ENCODE measurements around the gene TMC7. TPM values are rescaled to one million over a fixed set of nuclear protein-coding genes. Genes with fewer than 3 reads are reported as not detected.

TMC7 gene
- total and polyA plus RNA-seq, 2 of the 8 experiments (the other 6 are each of a cell fraction or from before 2014, with no cell fraction given) = 2.3 to 2.6 TPM

DNA sequence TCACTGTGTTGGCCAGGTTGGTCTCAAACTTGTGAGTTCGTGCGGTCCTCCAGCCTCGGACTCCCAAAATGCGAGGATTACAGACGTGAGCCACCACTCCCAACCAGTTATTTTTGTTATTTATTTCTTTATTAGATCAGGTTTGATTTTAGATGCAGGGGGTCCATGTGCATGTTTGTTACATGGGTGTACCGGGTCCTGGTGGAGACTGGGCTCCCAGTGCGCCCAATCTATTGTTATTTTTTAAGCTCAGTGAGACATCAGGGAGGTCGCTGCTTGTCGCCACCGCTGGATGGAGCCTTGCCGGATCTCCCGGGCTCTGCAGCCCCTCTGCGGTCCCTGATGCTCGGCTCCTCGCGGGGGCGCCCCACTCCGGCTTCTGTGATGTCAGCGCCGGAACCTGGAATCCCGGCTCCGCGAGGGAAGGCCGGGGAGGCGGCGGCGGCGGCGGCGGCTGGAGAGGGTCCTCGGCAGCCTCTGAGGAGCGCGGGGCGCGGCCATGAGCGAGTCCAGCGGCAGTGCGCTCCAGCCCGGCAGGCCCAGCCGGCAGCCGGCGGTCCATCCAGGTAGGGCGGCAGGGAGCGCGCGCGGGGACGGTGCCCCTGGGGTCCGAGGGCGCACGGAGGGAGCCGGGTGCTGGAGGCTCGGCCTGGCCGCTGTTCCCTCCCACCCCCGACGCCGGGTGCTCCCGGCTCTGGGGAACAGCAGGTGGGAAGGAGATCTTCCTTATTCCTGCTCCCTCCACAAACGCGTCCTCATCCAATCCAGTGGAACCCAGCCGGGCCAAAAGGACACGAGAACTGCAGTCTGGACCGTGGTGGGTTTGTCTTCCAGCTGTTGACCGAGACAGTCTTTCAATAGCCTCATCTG is at the start of gene TMC7 (continued):
- 0 out of 2 replicates have a peak, but pooled peaks have one; percentile 15 for TF ChIP-seq JUND (IDR thresholded peaks at IDR 0.05; ENCODE audit: low read length)
- TF ChIP-seq KDM1A (IDR thresholded peaks at IDR 0.05; ENCODE audit: borderline replicate concordance, low read length) = peak; percentile 94
- peak; percentile 46; the same call in 1 of the 2 replicates for TF ChIP-seq BACH1 (IDR thresholded peaks at IDR 0.05; ENCODE audit: low read length)
- peak; percentile 81 for TF ChIP-seq PHF8 (conservative IDR thresholded peaks at IDR 0.05; ENCODE audit: low read depth, low read length)

Measured in H1 (cell line).